HUES64 (cell line): ENCODE results near the gene KCTD2.

ENCODE experiments used
- H3K27ac ChIP-seq: 2 replicates; pipeline ENCODE4 v1.7.0; 2013; ENCODE audit warnings: low read depth, low read length, inconsistent platforms
- H3K27me3 ChIP-seq: 2 replicates; pipeline ENCODE4 v1.6.1; 2013; ENCODE audit warnings: mild to moderate bottlenecking, low read length; ENCODE audit not compliant: insufficient read depth
- H3K36me3 ChIP-seq: 2 replicates; pipeline ENCODE4 v1.6.1; 2013; ENCODE audit warnings: mild to moderate bottlenecking, low read length; ENCODE audit not compliant: insufficient read depth
- H3K4me1 ChIP-seq: 2 replicates; pipeline ENCODE4 v1.6.1; 2013; ENCODE audit warnings: mild to moderate bottlenecking, low read length, moderate library complexity; ENCODE audit not compliant: insufficient read depth
- H3K4me3 ChIP-seq: 2 replicates; pipeline ENCODE4 v1.5.1; 2013; ENCODE audit warnings: mild to moderate bottlenecking, low read length, moderate library complexity
- H3K9ac ChIP-seq: 2 replicates; pipeline ENCODE4 v1.6.1; 2013; ENCODE audit warnings: mild to moderate bottlenecking, low read depth, low read length
- H3K9me3 ChIP-seq: 2 replicates; pipeline ENCODE4 v1.6.1; 2013; ENCODE audit warnings: low read depth, low read length; ENCODE audit not compliant: insufficient read depth
- WGBS: fragments of 150-250, 120-280 bp; methylation state at CpG from one replicate; pipeline ENCODE4 v1.1.7; 2013; ENCODE audit warnings: missing lambda C conversion rate; 5-methylcytosine and 5-hydroxymethylcytosine counted together

KCTD2 gene

GRCh38 chr17:75109046-75109406 lies 62.0 kb downstream of the KCTD2 start:
- Histone ChIP-seq H3K27me3 (peaks cover 10% of the 10 kb centered on the region; the same call in 1 of the 2 replicates), H3K4me1 (0 out of 2 replicates have a peak, but pooled peaks cover 10% of the 10 kb centered on the region), H3K9me3 (no peaks in the 10 kb centered on the region), H3K4me3 (peak overlapping the region; percentile 81), H3K9ac (peak overlapping the region; percentile 57), H3K27ac (no peak overlapping the region), H3K36me3 (no peaks in the 10 kb centered on the region)
- whole genome bisulfite sequencing: 19% methylated on average over 22 of the region's 22 CpGs

DNA sequence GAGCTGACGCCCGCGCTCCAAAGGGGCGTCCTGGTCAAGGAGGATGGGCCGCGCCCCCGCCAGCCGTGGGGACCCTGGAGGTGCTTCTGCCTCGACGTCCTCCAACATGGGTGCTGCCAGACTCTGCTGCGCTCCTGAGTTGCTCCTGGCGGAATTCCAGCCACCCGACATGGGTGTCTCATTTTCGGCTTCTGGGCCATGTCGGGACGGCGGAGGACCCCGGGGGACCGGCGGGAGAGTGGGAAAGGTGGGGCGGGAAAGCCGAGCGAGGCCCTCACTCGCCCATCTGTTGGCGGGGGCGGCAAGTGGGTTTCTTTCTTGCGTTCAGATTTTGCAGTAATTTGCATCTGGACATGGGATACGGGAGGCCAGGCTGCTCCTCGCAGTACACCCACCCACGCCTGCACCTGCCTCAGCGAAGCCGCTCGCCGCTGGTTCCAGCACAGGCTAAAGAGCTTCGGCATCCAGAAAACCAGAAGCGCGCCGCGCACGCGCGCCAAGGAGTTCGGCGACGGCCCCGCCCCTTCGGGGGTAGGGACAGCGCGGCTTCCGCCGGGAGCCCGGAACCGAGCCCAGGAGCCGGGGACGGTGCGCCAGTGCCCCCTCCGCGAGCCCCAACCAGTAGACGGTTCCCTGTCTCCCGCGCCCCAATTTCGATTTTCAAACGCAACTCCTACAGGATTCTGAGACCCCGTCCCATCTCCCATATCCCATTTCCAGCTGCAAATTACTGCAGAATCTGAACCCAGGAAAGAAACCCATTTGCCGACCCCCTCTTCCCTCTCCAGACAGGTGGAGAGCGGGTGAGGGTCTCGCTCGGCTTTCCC lies 62.6 kb downstream of the KCTD2 start, which contains the start of gene ARMC7:
ARMC7 (plus strand) TSS at position 563 of the 827 bp plus-strand sequence. CDS start 320 bp downstream, outside the sequence.
- peaks cover 10% of the 10 kb centered on the region; the same call in 1 of the 2 replicates for H3K27me3 ChIP-seq
- no peak within 1 kb of the TSS for H3K27ac ChIP-seq
- no peaks in the 10 kb centered on the region for H3K36me3 ChIP-seq
- H3K4me1 ChIP-seq: 0 out of 2 replicates have a peak, but pooled peaks cover 10% of the 10 kb centered on the region
- 1% methylated on average over 68 of the region's 68 CpGs for WGBS
- peak within 1 kb of the TSS; percentile 62 for H3K9ac ChIP-seq
- H3K4me3 ChIP-seq: peak within 1 kb of the TSS; percentile 81
- no peaks in the 10 kb centered on the region for H3K9me3 ChIP-seq

- Histone ChIP-seq H3K27me3 (peaks cover 10% of the 10 kb centered on the region; the same call in 1 of the 2 replicates), H3K36me3 (no peaks in the 10 kb centered on the region), H3K9ac (peak overlapping the region; percentile 62), H3K9me3 (no peaks in the 10 kb centered on the region), H3K4me1 (0 out of 2 replicates have a peak, but pooled peaks cover 10% of the 10 kb centered on the region), H3K27ac (no peak overlapping the region), H3K4me3 (peak overlapping the region; percentile 81)
- WGBS: 29% methylated on average over 40 of the region's 40 CpGs
Observed at GRCh38 chr17:75110234-75110937, 63.4 kb downstream of the KCTD2 start.

- H3K9me3 ChIP-seq: no peaks in the 10 kb centered on the region
- WGBS: 93% methylated on average over 7 of the region's 7 CpGs
- H3K27me3 ChIP-seq: peaks cover 10% of the 10 kb centered on the region; the same call in 1 of the 2 replicates
- H3K4me1 ChIP-seq: 0 out of 2 replicates have a peak, but pooled peaks cover 10% of the 10 kb centered on the region
- no peak overlapping the region for H3K27ac ChIP-seq
- no peak overlapping the region for H3K9ac ChIP-seq
- H3K36me3 ChIP-seq: peaks cover 8% of the 10 kb centered on the region
- no peak overlapping the region for H3K4me3 ChIP-seq
Observed at GRCh38 chr17:75111777-75112335, 64.8 kb downstream of the KCTD2 start.

GRCh38 chr17:75113798-75114551 lies 67.0 kb downstream of the KCTD2 start:
- 0 out of 2 replicates have a peak overlapping the region, but pooled peaks have one; percentile 36 for H3K9ac ChIP-seq
- H3K36me3 ChIP-seq: peaks cover 9% of the 10 kb centered on the region
- no peaks in the 10 kb centered on the region for H3K9me3 ChIP-seq
- 0 out of 2 replicates have a peak, but pooled peaks cover 3% of the 10 kb centered on the region for H3K4me1 ChIP-seq
- peak overlapping the region; percentile 56 for H3K27ac ChIP-seq
- H3K27me3 ChIP-seq: peaks cover 3% of the 10 kb centered on the region; the same call in 1 of the 2 replicates
- H3K4me3 ChIP-seq: no peak overlapping the region
- 47% methylated on average over 22 of the region's 22 CpGs for WGBS

DNA sequence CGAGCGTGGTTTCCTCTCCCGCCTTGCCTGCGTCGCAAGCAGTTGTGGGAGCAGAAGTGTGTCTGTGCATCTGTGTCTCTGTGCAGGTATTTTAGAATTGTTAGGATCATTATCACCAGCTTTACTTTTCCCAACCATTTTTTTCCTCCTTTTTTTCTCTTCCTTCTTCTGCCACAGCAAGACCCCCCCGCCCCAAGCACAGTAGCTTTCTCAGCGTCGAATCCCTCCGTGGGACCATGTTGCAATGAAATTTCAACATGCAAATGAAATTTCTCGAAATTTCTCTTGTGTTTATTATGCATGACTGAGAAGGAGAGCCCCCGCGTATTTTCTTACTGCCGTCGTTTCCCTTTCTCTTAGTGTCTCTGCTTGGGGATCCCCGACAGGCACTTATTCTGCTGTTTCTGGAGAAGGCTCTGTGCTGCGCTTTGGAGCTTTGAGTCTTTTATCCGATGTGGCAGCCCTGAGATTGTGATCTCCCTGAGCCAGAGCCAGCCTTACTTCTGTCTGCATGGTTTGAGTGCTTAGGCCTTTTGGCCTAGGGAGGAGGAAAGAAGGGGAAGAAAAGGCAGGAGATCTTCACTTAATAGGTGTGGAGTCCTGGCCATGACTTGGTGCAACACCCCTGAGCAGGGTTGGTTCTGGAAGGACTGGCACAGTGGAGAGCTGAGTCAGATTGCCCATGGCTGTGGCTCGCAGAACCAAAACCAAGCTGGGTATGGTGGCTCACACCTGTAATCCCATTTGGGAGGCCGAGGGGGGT lies 67.7 kb downstream of the KCTD2 start:
- WGBS: 90% methylated on average over 17 of the region's 19 CpGs
- Histone ChIP-seq H3K9me3 (no peaks in the 10 kb centered on the region), H3K4me3 (no peak overlapping the region), H3K36me3 (peaks cover 10% of the 10 kb centered on the region), H3K27me3 (no peaks in the 10 kb centered on the region), H3K9ac (0 out of 2 replicates have a peak overlapping the region, but pooled peaks have one; percentile 36), H3K27ac (peak overlapping the region; percentile 56; the same call in 1 of the 2 replicates), H3K4me1 (0 out of 2 replicates have a peak, but pooled peaks cover 3% of the 10 kb centered on the region)
